Activated CD8-positive, alpha-beta T cell treated with anti-CD3 and anti-CD28 coated beads, Interleukin-2, amount 10 ng/mL, durations not matched to agents 7 days and 5 days (primary cell): ENCODE measurements around the gene CSNK1D. TPM values are rescaled to one million over a fixed set of nuclear protein-coding genes. Genes with fewer than 3 reads are reported as not detected.
A peak's percentile ranks its signal among the peaks of the same experiment; 100 is the strongest.

Source experiments
- ATAC-seq: fragments of 150-1000 bp; cut with Tn5 transposase; one replicate; pipeline ENCODE4 v1.10.0; 2021; ENCODE audit warnings: moderate library complexity
- CTCF ChIA-PET: fragments of 350-600 bp; sonication (Branson Sonifier 250); formaldehyde crosslinking; loops from one replicate; lab custom pipeline; 2021; ENCODE audit warnings: antibody characterized with exemption; lab: Charles Lee
- POLR2A ChIA-PET: fragments of 350-600 bp; sonication (Branson Sonifier 250); formaldehyde crosslinking; loops from one replicate; lab custom pipeline; 2021; ENCODE audit warnings: antibody characterized with exemption; lab: Charles Lee
- DNase-seq: peaks from one replicate; pipeline ENCODE4 v3.0.0-alpha.2; 2020
- H3K27ac Mint-ChIP-seq: one replicate; pipeline ENCODE4 v1.8.0; 2021; ENCODE audit warnings: mild to moderate bottlenecking, mixed read lengths
- H3K27me3 Mint-ChIP-seq: one replicate; pipeline ENCODE4 v1.8.0; 2021; ENCODE audit warnings: low read depth, mixed read lengths
- H3K36me3 Mint-ChIP-seq: one replicate; pipeline ENCODE4 v1.8.0; 2021; ENCODE audit warnings: low read depth, mixed read lengths
- H3K4me1 Mint-ChIP-seq: one replicate; pipeline ENCODE4 v1.8.0; 2021; ENCODE audit warnings: low read depth, mixed read lengths
- H3K4me3 Mint-ChIP-seq: one replicate; pipeline ENCODE4 v1.8.0; 2021; ENCODE audit warnings: mild to moderate bottlenecking, mixed read lengths
- H3K9me3 Mint-ChIP-seq: one replicate; pipeline ENCODE4 v1.8.0; 2022; ENCODE audit warnings: mixed read lengths; ENCODE audit not compliant: insufficient read depth
- total RNA-seq, 2 experiments: library from RNA; stranded (reverse); gene quantifications; one replicate each; pipeline ENCODE4 v1.2.3, GENCODE V29; 2021

CSNK1D gene
- total RNA-seq, 2 experiments from 2014 or later = 99.5 to 111 TPM

GRCh38 chr17:82309656-82310570, 36.4 kb upstream of the CSNK1D start:
- ChIA-PET CTCF (no interaction called here), POLR2A (no interaction called here)
- Mint-ChIP-seq H3K9me3 (no peaks in the 10 kb centered on the region), H3K27ac (peak overlapping the region; percentile 12), H3K4me1 (peaks cover 37% of the 10 kb centered on the region), H3K4me3 (no peak overlapping the region), H3K36me3 (peaks cover 15% of the 10 kb centered on the region), H3K27me3 (peaks cover 9% of the 10 kb centered on the region)
- no peak for ATAC-seq
- DNase-seq = no peak

- no peak for DNase-seq
- POLR2A ChIA-PET = interaction anchor here (0.6 to 3.1 kb wide), 7 partner anchors 8 to 71 kb away, joined by 3 to 12 read pairs (median 4); partner anchors contain the start of gene CD7
- ATAC-seq = no peak
- CTCF ChIA-PET = interaction anchor here (1.4 to 10.2 kb wide), 3 partner anchors 11 to 16 kb away, joined by 3 to 132 read pairs (median 93); partner anchors contain the start of gene CD7
- H3K4me1 Mint-ChIP-seq = peaks cover 65% of the 10 kb centered on the region
- peak overlapping the region; percentile 49 for H3K27ac Mint-ChIP-seq
- H3K27me3 Mint-ChIP-seq = peaks cover 9% of the 10 kb centered on the region
- H3K36me3 Mint-ChIP-seq = no peaks in the 10 kb centered on the region
- H3K9me3 Mint-ChIP-seq = no peaks in the 10 kb centered on the region
- H3K4me3 Mint-ChIP-seq = peak overlapping the region; percentile 25
Measured at GRCh38 chr17:82305727-82306300, 32.3 kb upstream of the CSNK1D start.

- Mint-ChIP-seq H3K27ac (peak overlapping the region; percentile 55), H3K9me3 (no peaks in the 10 kb centered on the region), H3K4me3 (no peak overlapping the region), H3K27me3 (peaks cover 4% of the 10 kb centered on the region), H3K4me1 (peaks cover 72% of the 10 kb centered on the region), H3K36me3 (no peaks in the 10 kb centered on the region)
- no peak for ATAC-seq
- POLR2A ChIA-PET = interaction anchor here (0.7 to 3.1 kb wide), 6 partner anchors 8 to 70 kb away, joined by 3 to 12 read pairs (median 6); partner anchors contain the start of gene CD7
- CTCF ChIA-PET = interaction anchor here (9.5 to 10.2 kb wide), 2 partner anchors 12 to 17 kb away, joined by 93 to 132 read pairs; partner anchors contain the start of gene CD7
- DNase-seq = no peak
Measured at GRCh38 chr17:82304826-82305726, 31.6 kb upstream of the CSNK1D start.

GRCh38 chr17:82303944-82304808, 30.7 kb upstream of the CSNK1D start:
- H3K9me3 Mint-ChIP-seq = no peaks in the 10 kb centered on the region
- H3K4me1 Mint-ChIP-seq = peaks cover 81% of the 10 kb centered on the region
- H3K36me3 Mint-ChIP-seq = no peaks in the 10 kb centered on the region
- ChIA-PET POLR2A (interaction anchor here (1.2 to 4.8 kb wide), 4 partner anchors 7 to 31 kb away, joined by 3 to 50 read pairs (median 8); partner anchors contain the start of gene CD7), CTCF (interaction anchor here (1.1 to 10.2 kb wide), 4 partner anchors 12 to 46 kb away, joined by 3 to 132 read pairs (median 49); partner anchors contain the start of gene CD7)
- peak overlapping the region; percentile 100 for H3K27ac Mint-ChIP-seq
- ATAC-seq (no peak), DNase-seq (no peak)
- peaks cover 4% of the 10 kb centered on the region for H3K27me3 Mint-ChIP-seq
- peak overlapping the region; percentile 75 for H3K4me3 Mint-ChIP-seq

GRCh38 chr17:82302991-82303943, 29.8 kb upstream of the CSNK1D start:
- DNase-seq (peak; percentile 68), ATAC-seq (peak; percentile 31)
- POLR2A ChIA-PET = interaction anchor here (0.6 to 4.8 kb wide), 8 partner anchors 9 to 344 kb away, joined by 3 to 50 read pairs (median 5); partner anchors contain the start of gene CD7

GRCh38 chr17:82302568-82302963, 29.1 kb upstream of the CSNK1D start:
- Mint-ChIP-seq H3K27ac (peak overlapping the region; percentile 100), H3K4me1 (peaks cover 93% of the 10 kb centered on the region), H3K9me3 (no peaks in the 10 kb centered on the region), H3K36me3 (no peaks in the 10 kb centered on the region), H3K27me3 (no peaks in the 10 kb centered on the region), H3K4me3 (peak overlapping the region; percentile 75)
- peak; percentile 48 for DNase-seq
- no peak for ATAC-seq
- ChIA-PET CTCF (interaction anchor here (0.7 to 10.2 kb wide), 10 partner anchors 8 to 265 kb away, joined by 3 to 132 read pairs (median 7); partner anchors contain the start of genes CD7 and DCXR), POLR2A (interaction anchor here (0.6 to 4.8 kb wide), 7 partner anchors 11 to 343 kb away, joined by 3 to 50 read pairs (median 6); partner anchors contain the start of gene CD7)

More at GRCh38 chr17:82302991-82303943, 29.8 kb upstream of the CSNK1D start:
- peaks cover 90% of the 10 kb centered on the region for H3K4me1 Mint-ChIP-seq
- no peaks in the 10 kb centered on the region for H3K9me3 Mint-ChIP-seq
- H3K27ac Mint-ChIP-seq = peak overlapping the region; percentile 100
- peaks cover 4% of the 10 kb centered on the region for H3K27me3 Mint-ChIP-seq
- CTCF ChIA-PET = interaction anchor here (0.7 to 10.2 kb wide), 7 partner anchors 8 to 266 kb away, joined by 3 to 132 read pairs (median 6); partner anchors contain the start of genes CD7 and DCXR
- H3K4me3 Mint-ChIP-seq = peak overlapping the region; percentile 75
- no peaks in the 10 kb centered on the region for H3K36me3 Mint-ChIP-seq

- POLR2A ChIA-PET = interaction anchor here (0.6 to 4.8 kb wide), 6 partner anchors 10 to 343 kb away, joined by 3 to 50 read pairs (median 6); partner anchors contain the start of gene CD7
- peak overlapping the region; percentile 75 for H3K4me3 Mint-ChIP-seq
- no peaks in the 10 kb centered on the region for H3K36me3 Mint-ChIP-seq
- CTCF ChIA-PET = interaction anchor here (1.0 to 10.2 kb wide), 13 partner anchors 10 to 271 kb away, joined by 3 to 132 read pairs (median 7); partner anchors contain the start of genes CD7, DCXR and SECTM1
- H3K4me1 Mint-ChIP-seq = peaks cover 98% of the 10 kb centered on the region
- peak; percentile 9 for ATAC-seq
- no peaks in the 10 kb centered on the region for H3K27me3 Mint-ChIP-seq
- no peaks in the 10 kb centered on the region for H3K9me3 Mint-ChIP-seq
- peak; percentile 73 for DNase-seq
- H3K27ac Mint-ChIP-seq = peak overlapping the region; percentile 100
Measured at GRCh38 chr17:82301916-82302567, 28.5 kb upstream of the CSNK1D start.

- no peak for DNase-seq
Measured at GRCh38 chr17:82301300-82301915, 27.9 kb upstream of the CSNK1D start.

More at GRCh38 chr17:82301300-82301915, 27.9 kb upstream of the CSNK1D start:
- H3K4me1 Mint-ChIP-seq = peaks cover 98% of the 10 kb centered on the region
- CTCF ChIA-PET = interaction anchor here (0.8 to 10.2 kb wide), 18 partner anchors 9 to 271 kb away, joined by 3 to 132 read pairs (median 5); partner anchors contain the start of genes CD7, DCXR and SECTM1
- H3K4me3 Mint-ChIP-seq = peak overlapping the region; percentile 22
- H3K9me3 Mint-ChIP-seq = no peaks in the 10 kb centered on the region
- H3K36me3 Mint-ChIP-seq = no peaks in the 10 kb centered on the region
- ATAC-seq = no peak
- no peaks in the 10 kb centered on the region for H3K27me3 Mint-ChIP-seq
- POLR2A ChIA-PET = interaction anchor here (0.6 to 4.8 kb wide), 4 partner anchors 16 to 20 kb away, joined by 3 to 50 read pairs (median 7); partner anchors contain the start of gene CD7
- peak overlapping the region; percentile 100 for H3K27ac Mint-ChIP-seq
